Central memory CD4-positive, alpha-beta T cell (primary cell): ENCODE measurements around the gene WDR48.

Experiments used
- DNase-seq: peaks from one replicate; pipeline ENCODE4 v3.0.0; 2022

The WDR48 gene

GRCh38 chr3:39140341-39140971 lies 88.6 kb downstream of the WDR48 start:
- DNase-seq, result no peak

GRCh38 chr3:39141171-39141995 lies 89.6 kb downstream of the WDR48 start:
- DNase-seq, result peak; percentile 16

GRCh38 chr3:39142067-39142466 lies 90.3 kb downstream of the WDR48 start:
- DNase-seq, result no peak

GRCh38 chr3:39143051-39143885 lies 91.5 kb downstream of the WDR48 start:
- no peak for DNase-seq

- DNase-seq, result no peak
These were observed 92.4 kb downstream of the WDR48 start for GRCh38 chr3:39144095-39144747.

GRCh38 chr3:39144748-39145380 lies 93.0 kb downstream of the WDR48 start:
- no peak for DNase-seq

- DNase-seq, result no peak
These were observed 94.3 kb downstream of the WDR48 start for GRCh38 chr3:39146083-39146501.
